Left ventricle myocardium inferior (tissue), 1 donor: ENCODE measurements around the gene RAB11FIP4. TPM values are rescaled to one million over a fixed set of nuclear protein-coding genes. Genes with fewer than 3 reads are reported as not detected.

Experiments used
- DNase-seq: peaks from one replicate; pipeline ENCODE4 v3.0.0-alpha.2; 2020
- H3K27ac ChIP-seq: fragments of 200-600 bp; replicated peaks from 2 replicates; pipeline ENCODE4 v1.8.0; 2021
- H3K27me3 ChIP-seq: fragments of 200-600 bp; 2 replicates; pipeline ENCODE4 v1.8.0; 2021; ENCODE audit warnings: low read depth
- H3K36me3 ChIP-seq: fragments of 200-600 bp; 2 replicates; pipeline ENCODE4 v1.8.0; 2021
- H3K4me1 ChIP-seq: fragments of 200-600 bp; 2 replicates; pipeline ENCODE4 v1.8.0; 2021
- H3K4me3 ChIP-seq: fragments of 200-600 bp; 2 replicates; pipeline ENCODE4 v1.8.0; 2021; ENCODE audit warnings: mild to moderate bottlenecking, moderate library complexity
- H3K9me3 ChIP-seq: fragments of 200-600 bp; replicated peaks from 2 replicates; pipeline ENCODE4 v1.8.0; 2021
- CTCF ChIP-seq: fragments of 200-600 bp; IDR thresholded peaks from 2 replicates; pipeline ENCODE4 v1.8.0; 2021; ENCODE audit warnings: antibody characterized with exemption, mild to moderate bottlenecking, borderline replicate concordance
- intact Hi-C: fragments of 100-400 bp; cut with micrococcal nuclease; formaldehyde crosslinking; loops from one replicate; pipeline ENCODE4 v1.11.0; 2022
- total RNA-seq: library from RNA; stranded (reverse); fragmentation: NEBNext Ultra II Directional; extraction: Animal tissue kit (Norgen Biotek cat#: 25700); gene quantifications from one replicate; pipeline ENCODE4 v1.2.1, GENCODE V29; 2021
- donor health status: DM: no; HTN: yes; CAD: no; lungs with severe emphysema.

RAB11FIP4 gene
- total RNA-seq, 1 donor from 2014 or later = 8.3 TPM

GRCh38 chr17:31531336-31531980 is 140.0 kb downstream of the RAB11FIP4 start:
- Histone ChIP-seq H3K27me3 (no peaks in the 10 kb centered on the region), H3K27ac (no peak overlapping the region), H3K36me3 (peaks cover 9% of the 10 kb centered on the region), H3K4me3 (no peak overlapping the region), H3K9me3 (no peaks in the 10 kb centered on the region), H3K4me1 (no peaks in the 10 kb centered on the region)
- no peak for TF ChIP-seq CTCF
- intact Hi-C loops = no loop called here
- no peak for DNase-seq

GRCh38 chr17:31532081-31532480 is 140.6 kb downstream of the RAB11FIP4 start:
- no peak for DNase-seq
- Histone ChIP-seq H3K27me3 (no peaks in the 10 kb centered on the region), H3K4me3 (no peak overlapping the region), H3K27ac (no peak overlapping the region), H3K9me3 (no peaks in the 10 kb centered on the region), H3K4me1 (no peaks in the 10 kb centered on the region), H3K36me3 (peaks cover 9% of the 10 kb centered on the region)
- no peak for TF ChIP-seq CTCF
- intact Hi-C loops = no loop called here

- H3K27ac ChIP-seq = no peak overlapping the region
- intact Hi-C loops = no loop called here
- no peak for TF ChIP-seq CTCF
- no peak overlapping the region for H3K4me3 ChIP-seq
- no peaks in the 10 kb centered on the region for H3K27me3 ChIP-seq
- no peaks in the 10 kb centered on the region for H3K9me3 ChIP-seq
- H3K4me1 ChIP-seq = no peaks in the 10 kb centered on the region
- no peak for DNase-seq
- H3K36me3 ChIP-seq = peaks cover 9% of the 10 kb centered on the region
These were observed 141.1 kb downstream of the RAB11FIP4 start for GRCh38 chr17:31532526-31532925.

GRCh38 chr17:31533546-31534155 is 142.2 kb downstream of the RAB11FIP4 start:
- DNase-seq = no peak

GRCh38 chr17:31534223-31534888 is 142.9 kb downstream of the RAB11FIP4 start:
- peaks cover 9% of the 10 kb centered on the region for H3K36me3 ChIP-seq
- H3K9me3 ChIP-seq = no peaks in the 10 kb centered on the region
- no peaks in the 10 kb centered on the region for H3K4me1 ChIP-seq
- TF ChIP-seq CTCF = no peak
- no peaks in the 10 kb centered on the region for H3K27me3 ChIP-seq
- intact Hi-C loops = no loop called here
- H3K27ac ChIP-seq = no peak overlapping the region
- no peak for DNase-seq
- H3K4me3 ChIP-seq = no peak overlapping the region

More at GRCh38 chr17:31533546-31534155, 142.2 kb downstream of the RAB11FIP4 start:
- Histone ChIP-seq H3K4me3 (no peak overlapping the region), H3K27ac (no peak overlapping the region), H3K4me1 (no peaks in the 10 kb centered on the region), H3K9me3 (no peaks in the 10 kb centered on the region), H3K36me3 (peaks cover 9% of the 10 kb centered on the region), H3K27me3 (no peaks in the 10 kb centered on the region)
- TF ChIP-seq CTCF = peak; percentile 44
- intact Hi-C loops = no loop called here
